Upper lobe of left lung (tissue), 4 donors: ENCODE measurements around the gene SLC19A1.

ENCODE experiments used
- CTCF ChIP-seq, 6 experiments: fragments of 450-650 bp in 4 of 6; fragments of 200-600 bp in 2 of 6; sonication (generic) in 2 of 6; IDR thresholded peaks; one replicate each; pipeline ENCODE4 v1.5.1; 2016 to 2019; ENCODE audit warnings: antibody characterized with exemption in 6 of 6
- POLR2A ChIP-seq, 4 donors: fragments of 450-650 bp; IDR thresholded peaks; one replicate each; pipeline ENCODE4 v1.5.1; 2016 to 2017; ENCODE audit warnings: antibody characterized with exemption in 4 of 4, mild to moderate bottlenecking in 2 of 4

GRCh38 chr21:45504516-45505415 lies 37.5 kb downstream of the SLC19A1 start:
- TF ChIP-seq CTCF (IDR thresholded peaks at IDR 0.05): no peak
- no peak for TF ChIP-seq POLR2A (IDR thresholded peaks at IDR 0.05)
